Neural cell (in vitro differentiated cells): ENCODE results near the gene PLP2. TPM values are rescaled to one million over a fixed set of nuclear protein-coding genes. Genes with fewer than 3 reads are reported as not detected.

Experiments
- H2AFZ ChIP-seq: fragments of 200-600, 300-800 bp; sonication (generic), shearing (Covaris generic); 2 replicates; pipeline ENCODE4 v1.6.0; 2014; ENCODE audit warnings: low read depth, mild to moderate bottlenecking, antibody characterized with exemption, low read length, moderate library complexity
- H3F3A ChIP-seq: fragments of 200-600 bp; shearing (Covaris generic); 2 replicates; pipeline ENCODE4 v1.6.1; 2016; ENCODE audit warnings: mild to moderate bottlenecking, moderate library complexity, mixed read lengths, antibody characterized with exemption, low read length; ENCODE audit not compliant: insufficient read depth, poor library complexity, severe bottlenecking
- H3K27ac ChIP-seq: fragments of 200-600, 300-800 bp; sonication (generic), shearing (Covaris generic); 2 replicates; pipeline ENCODE4 v1.5.1; 2014; ENCODE audit warnings: mild to moderate bottlenecking, low read length, moderate library complexity
- H3K27me3 ChIP-seq: fragments of 300-800, 200-600 bp; sonication (generic), shearing (Covaris generic); 2 replicates; pipeline ENCODE4 v1.6.0; 2014; ENCODE audit warnings: mild to moderate bottlenecking, low read depth, low read length, moderate library complexity; ENCODE audit not compliant: insufficient read depth
- H3K36me3 ChIP-seq: fragments of 300-800, 200-600 bp; sonication (generic), shearing (Covaris generic); 2 replicates; pipeline ENCODE4 v1.5.1; 2014; ENCODE audit warnings: mild to moderate bottlenecking, antibody characterized with exemption, low read length, moderate library complexity; ENCODE audit not compliant: insufficient read depth
- H3K4me2 ChIP-seq: fragments of 300-800, 200-600 bp; sonication (generic), shearing (Covaris generic); 2 replicates; pipeline ENCODE4 v1.6.0; 2014; ENCODE audit warnings: mild to moderate bottlenecking, low read length
- H3K4me3 ChIP-seq: fragments of 300-800, 200-600 bp; sonication (generic), shearing (Covaris generic); 2 replicates; pipeline ENCODE4 v1.5.1; 2014; ENCODE audit warnings: mild to moderate bottlenecking, low read length, moderate library complexity
- H3K79me2 ChIP-seq: fragments of 200-600 bp; shearing (Covaris generic); replicated peaks from 2 replicates; pipeline ENCODE4 v1.6.0; 2014; ENCODE audit warnings: mild to moderate bottlenecking, low read length, moderate library complexity; ENCODE audit not compliant: insufficient read depth
- H3K9ac ChIP-seq: fragments of 300-800, 200-600 bp; sonication (generic), shearing (Covaris generic); 2 replicates; pipeline ENCODE4 v1.6.1; 2016; ENCODE audit warnings: mild to moderate bottlenecking, low read length, mixed read lengths
- H3K9me2 ChIP-seq: fragments of 200-600 bp; shearing (Covaris generic); 2 replicates; pipeline ENCODE4 v1.6.1; 2016; ENCODE audit warnings: mild to moderate bottlenecking, low read length, mixed read lengths; ENCODE audit not compliant: insufficient read depth
- H3K9me3 ChIP-seq: fragments of 200-600, 300-800 bp; sonication (generic), shearing (Covaris generic); 2 replicates; pipeline ENCODE4 v1.6.1; 2016; ENCODE audit warnings: mild to moderate bottlenecking, mixed run types, low read length, moderate library complexity, mixed read lengths
- H4K20me1 ChIP-seq: fragments of 200-600 bp; shearing (Covaris generic); 2 replicates; pipeline ENCODE4 v1.6.1; 2016; ENCODE audit warnings: mild to moderate bottlenecking, mixed run types; ENCODE audit not compliant: insufficient read depth
- CTCF ChIP-seq: fragments of 450-650 bp; IDR thresholded peaks from 2 replicates; pipeline ENCODE4 v1.5.1; 2014; ENCODE audit warnings: antibody characterized with exemption, mild to moderate bottlenecking, moderate library complexity; ENCODE audit not compliant: poor library complexity, severe bottlenecking
- EP300 ChIP-seq: fragments of 450-650 bp; conservative IDR thresholded peaks from 2 replicates; pipeline ENCODE4 v1.6.1; 2014; ENCODE audit warnings: antibody characterized with exemption, mild to moderate bottlenecking, moderate library complexity; ENCODE audit not compliant: poor library complexity, severe bottlenecking
- EZH2 ChIP-seq: fragments of 200-600, 300-800 bp; shearing (Covaris generic), sonication (generic); IDR thresholded peaks from 2 replicates; pipeline ENCODE4 v1.6.1; 2014; ENCODE audit warnings: antibody characterized with exemption, low read length, borderline replicate concordance, mild to moderate bottlenecking; ENCODE audit not compliant: insufficient read depth, poor library complexity, severe bottlenecking
- MXI1 ChIP-seq: fragments of 450-650 bp; conservative IDR thresholded peaks from 2 replicates; pipeline ENCODE4 v1.6.1; 2014; ENCODE audit warnings: antibody characterized with exemption, mild to moderate bottlenecking; ENCODE audit not compliant: poor library complexity, severe bottlenecking
- POLR2AphosphoS5 ChIP-seq: IDR thresholded peaks from 2 replicates; pipeline ENCODE4 v1.6.1; 2012
- RAD21 ChIP-seq: fragments of 450-650 bp; conservative IDR thresholded peaks from 2 replicates; pipeline ENCODE4 v1.6.1; 2014; ENCODE audit warnings: antibody characterized with exemption, mild to moderate bottlenecking, moderate library complexity
- REST ChIP-seq: IDR thresholded peaks from 2 replicates; pipeline ENCODE4 v1.6.1; 2012; ENCODE audit warnings: borderline replicate concordance
- SMC3 ChIP-seq: fragments of 450-650 bp; conservative IDR thresholded peaks from 2 replicates; pipeline ENCODE4 v1.6.1; 2014; ENCODE audit warnings: antibody characterized with exemption, mild to moderate bottlenecking, moderate library complexity; ENCODE audit not compliant: poor library complexity
- TAF1 ChIP-seq: IDR thresholded peaks from 2 replicates; pipeline ENCODE4 v1.6.1; 2012; ENCODE audit warnings: low read depth
- polyA plus RNA-seq: library from polyadenylated mRNA; depleted of rRNA; stranded (reverse); fragments of >200 nt; gene quantifications from 2 replicates; pipeline ENCODE4 v1.2.3, GENCODE V29; 2014

PLP2 gene
- polyA plus RNA-seq, 1 donor from 2014 or later, result not detected

GRCh38 chrX:49164589-49165360 is 6.9 kb upstream of the PLP2 start:
- Histone ChIP-seq H4K20me1 (no peaks in the 10 kb centered on the region), H3K4me3 (no peak overlapping the region), H3K9me3 (no peaks in the 10 kb centered on the region), H3K36me3 (no peaks in the 10 kb centered on the region), H3K79me2 (no peaks in the 10 kb centered on the region), H2AFZ (no peak overlapping the region), H3F3A (no peaks in the 10 kb centered on the region), H3K9me2 (no peaks in the 10 kb centered on the region), H3K9ac (no peak overlapping the region), H3K27ac (no peak overlapping the region), H3K4me2 (no peak overlapping the region), H3K27me3 (no peaks in the 10 kb centered on the region)
- TF ChIP-seq REST (no peak), EP300 (no peak), POLR2AphosphoS5 (no peak), SMC3 (no peak), CTCF (no peak)

- peak overlapping the region; percentile 37 for H3K4me3 ChIP-seq
- H2AFZ ChIP-seq, result no peak overlapping the region
- no peaks in the 10 kb centered on the region for H3K36me3 ChIP-seq
- H3K79me2 ChIP-seq, result no peaks in the 10 kb centered on the region
- H3F3A ChIP-seq, result no peaks in the 10 kb centered on the region
- H3K9me3 ChIP-seq, result no peaks in the 10 kb centered on the region
- no peak overlapping the region for H3K4me2 ChIP-seq
- no peak overlapping the region for H3K27ac ChIP-seq
- H3K27me3 ChIP-seq, result no peaks in the 10 kb centered on the region
- no peaks in the 10 kb centered on the region for H4K20me1 ChIP-seq
- no peak for TF ChIP-seq SMC3
- TF ChIP-seq REST, result no peak
- no peak for TF ChIP-seq TAF1
- TF ChIP-seq RAD21, result no peak
- TF ChIP-seq EZH2, result no peak
- TF ChIP-seq POLR2AphosphoS5, result no peak
- no peak for TF ChIP-seq MXI1
- TF ChIP-seq EP300, result no peak
- TF ChIP-seq CTCF, result no peak
- H3K9me2 ChIP-seq, result no peaks in the 10 kb centered on the region
- H3K9ac ChIP-seq, result no peak overlapping the region
Observed at GRCh38 chrX:49165901-49166881, 5.5 kb upstream of the PLP2 start.
